Choroid plexus epithelial cell (primary cell): ENCODE measurements around the gene MLANA.

Experiments
- DNase-seq: peaks from one replicate; pipeline ENCODE4 v3.0.0-alpha.2; 2010; ENCODE audit warnings: low read depth
- H3K4me3 ChIP-seq: 2 replicates; pipeline ENCODE4 v1.5.1; 2011; ENCODE audit warnings: low read depth, mild to moderate bottlenecking, control low read depth, low read length, moderate library complexity
- TF ChIP-seq, protein P1 (sequence below): conservative IDR thresholded peaks from 2 replicates; pipeline ENCODE4 v1.5.1; 2011; ENCODE audit warnings: low read depth, mild to moderate bottlenecking, control low read depth, inconsistent platforms, low read length, moderate library complexity

Gene MLANA

DNA sequence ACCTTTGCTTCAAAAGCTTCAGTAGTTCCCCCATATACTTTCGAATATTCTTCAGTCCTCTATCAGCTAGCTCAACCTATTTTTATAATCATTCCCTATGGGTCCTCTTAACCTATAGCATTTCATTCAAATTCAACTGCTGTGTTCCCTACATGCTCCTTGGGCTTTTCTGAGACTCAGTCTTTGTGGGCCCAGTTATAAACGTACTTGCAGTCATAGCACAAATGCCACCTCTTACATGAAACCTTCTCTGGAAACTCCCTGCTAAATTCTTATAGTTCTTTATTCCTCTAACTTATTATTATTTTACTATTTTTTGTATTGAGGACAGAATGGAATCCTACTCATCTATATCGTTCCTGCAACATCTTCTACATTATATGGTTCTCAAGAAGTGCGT lies 24.7 kb downstream of the MLANA start:
- DNase-seq = no peak
- H3K4me3 ChIP-seq = no peak overlapping the region
- TF ChIP-seq, protein P1, sequence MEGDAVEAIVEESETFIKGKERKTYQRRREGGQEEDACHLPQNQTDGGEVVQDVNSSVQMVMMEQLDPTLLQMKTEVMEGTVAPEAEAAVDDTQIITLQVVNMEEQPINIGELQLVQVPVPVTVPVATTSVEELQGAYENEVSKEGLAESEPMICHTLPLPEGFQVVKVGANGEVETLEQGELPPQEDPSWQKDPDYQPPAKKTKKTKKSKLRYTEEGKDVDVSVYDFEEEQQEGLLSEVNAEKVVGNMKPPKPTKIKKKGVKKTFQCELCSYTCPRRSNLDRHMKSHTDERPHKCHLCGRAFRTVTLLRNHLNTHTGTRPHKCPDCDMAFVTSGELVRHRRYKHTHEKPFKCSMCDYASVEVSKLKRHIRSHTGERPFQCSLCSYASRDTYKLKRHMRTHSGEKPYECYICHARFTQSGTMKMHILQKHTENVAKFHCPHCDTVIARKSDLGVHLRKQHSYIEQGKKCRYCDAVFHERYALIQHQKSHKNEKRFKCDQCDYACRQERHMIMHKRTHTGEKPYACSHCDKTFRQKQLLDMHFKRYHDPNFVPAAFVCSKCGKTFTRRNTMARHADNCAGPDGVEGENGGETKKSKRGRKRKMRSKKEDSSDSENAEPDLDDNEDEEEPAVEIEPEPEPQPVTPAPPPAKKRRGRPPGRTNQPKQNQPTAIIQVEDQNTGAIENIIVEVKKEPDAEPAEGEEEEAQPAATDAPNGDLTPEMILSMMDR = no peak

DNA sequence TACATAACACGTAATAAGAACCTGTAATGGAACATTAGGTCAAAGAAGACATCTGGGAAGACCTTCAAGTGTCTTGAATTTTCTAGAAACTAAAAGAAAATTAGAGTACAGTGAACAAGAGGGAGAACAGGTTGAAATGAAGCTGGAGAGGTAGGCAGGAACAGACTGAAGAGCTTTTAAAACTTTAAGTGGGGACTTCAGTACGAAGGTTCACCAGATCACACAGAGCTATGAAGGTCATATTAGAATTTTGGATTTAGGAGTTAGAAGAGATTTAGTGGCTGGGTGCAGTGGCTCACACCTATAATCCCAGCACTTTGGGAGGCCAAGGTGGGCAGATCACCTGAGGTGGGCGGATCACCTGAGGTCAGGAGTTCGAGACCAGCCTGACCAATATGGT lies 26.6 kb downstream of the MLANA start:
- TF ChIP-seq, protein P1 = no peak
- H3K4me3 ChIP-seq = no peak overlapping the region
- no peak for DNase-seq

DNA sequence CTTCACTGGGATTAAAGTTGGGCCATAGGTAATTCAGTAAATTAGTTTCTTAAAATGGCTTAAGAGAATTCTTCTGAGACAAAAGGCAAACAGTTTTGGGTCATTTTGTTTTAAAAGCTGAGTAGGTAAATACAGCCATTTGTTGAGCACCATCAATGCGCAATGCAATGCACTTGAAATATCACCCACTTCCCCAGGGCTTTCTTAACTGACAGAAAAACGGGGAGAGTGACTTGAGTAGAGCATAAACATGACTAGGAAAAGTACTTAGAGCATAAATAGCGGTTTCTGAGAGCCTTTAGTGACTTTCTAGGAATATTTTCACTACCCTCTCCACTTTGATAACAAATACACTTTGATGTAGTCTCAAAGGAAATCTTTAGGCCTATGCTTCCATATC lies 27.2 kb downstream of the MLANA start:
- TF ChIP-seq, protein P1 = no peak
- H3K4me3 ChIP-seq = no peak overlapping the region
- DNase-seq = no peak

DNA sequence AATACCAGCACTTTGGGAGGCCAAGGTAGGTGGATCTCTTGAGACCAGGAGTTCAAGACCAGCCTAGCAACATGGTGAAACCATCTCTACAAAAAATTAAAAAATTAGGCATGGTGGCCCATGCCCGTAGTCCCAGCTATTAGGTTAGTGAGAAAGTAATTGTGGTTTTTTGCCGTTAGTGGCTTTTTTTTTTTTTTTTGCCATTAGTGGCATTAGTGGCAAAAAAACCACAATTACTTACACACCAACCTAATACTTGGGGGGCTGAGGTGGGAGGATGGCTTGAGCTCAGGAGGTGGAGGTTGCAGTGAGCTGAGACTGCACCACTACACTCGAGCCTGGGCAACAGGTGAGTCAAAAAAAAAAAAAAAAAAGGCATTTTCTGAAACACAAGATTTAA lies 27.8 kb downstream of the MLANA start:
- no peak for DNase-seq
- no peak overlapping the region for H3K4me3 ChIP-seq
- TF ChIP-seq, protein P1 = no peak

DNA sequence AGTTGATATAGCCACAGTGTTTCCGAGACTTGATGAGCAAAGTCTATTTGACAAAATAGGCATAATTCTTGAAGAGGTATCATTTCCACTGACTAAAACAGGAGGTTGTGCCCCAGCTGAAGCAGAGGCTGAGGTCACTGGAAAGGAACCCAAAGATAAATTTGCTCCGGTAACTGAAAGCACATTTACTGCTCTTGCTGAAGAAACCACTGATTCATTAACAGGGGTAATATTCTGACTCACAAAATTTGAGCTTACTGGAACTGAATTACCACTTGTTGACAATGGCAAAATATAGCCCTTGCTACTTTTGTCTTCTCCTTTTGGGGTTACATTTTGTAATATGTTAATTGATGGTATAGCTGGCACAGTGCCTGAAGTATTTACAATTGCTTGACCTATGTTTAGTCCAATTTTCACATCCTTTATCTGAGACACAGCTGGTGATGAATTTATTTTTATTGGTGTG lies 30.2 kb downstream of the MLANA start:
- TF ChIP-seq, protein P1 = no peak
- no peak overlapping the region for H3K4me3 ChIP-seq
- no peak for DNase-seq

DNA sequence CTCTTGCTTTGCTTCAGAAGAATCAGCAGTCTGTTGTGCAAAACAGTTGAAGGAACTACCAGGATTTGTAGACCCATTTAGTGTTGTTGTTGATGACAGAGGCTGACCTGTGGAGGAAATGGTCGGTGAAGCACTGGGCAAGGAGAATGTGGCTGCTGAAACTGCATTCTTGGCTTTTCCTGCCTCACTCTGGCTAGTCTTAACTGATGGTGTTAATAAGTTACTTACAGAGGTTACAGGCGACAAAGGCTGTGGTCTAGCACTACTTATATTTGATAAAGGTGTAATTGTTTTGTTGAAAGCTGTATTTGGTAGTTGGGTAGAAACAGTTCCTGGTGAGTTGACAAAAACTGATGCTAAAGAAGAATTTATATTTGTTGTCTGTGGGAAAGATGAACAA lies 31.5 kb downstream of the MLANA start:
- no peak overlapping the region for H3K4me3 ChIP-seq
- no peak for DNase-seq
- TF ChIP-seq, protein P1 = no peak

DNA sequence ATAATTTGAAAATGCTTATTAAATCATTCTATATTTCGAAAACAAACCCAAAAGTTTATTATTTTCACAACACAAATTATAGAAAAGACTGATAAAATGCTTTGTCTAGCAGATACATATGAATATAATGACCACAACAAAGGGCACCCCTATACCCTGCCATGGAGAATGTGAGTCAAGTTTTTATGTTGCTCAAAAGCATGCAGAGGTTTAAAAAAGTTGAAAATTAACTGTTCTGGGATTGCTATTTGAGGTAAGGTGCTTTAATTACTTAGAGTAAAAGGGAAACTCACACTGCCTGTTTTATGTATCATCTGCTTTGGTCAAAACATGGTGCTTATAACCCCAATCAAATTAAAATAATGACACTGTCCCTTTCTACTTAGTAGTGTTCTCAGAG lies 41.0 kb downstream of the MLANA start:
- H3K4me3 ChIP-seq = no peak overlapping the region
- TF ChIP-seq, protein P1 = no peak
- no peak for DNase-seq
